GM19438 (cell line): ENCODE measurements around the gene CYSRT1.
"Not testable (repeated sequence)": the region's sequence is repeated elsewhere in the genome, so short reads cannot be mapped to it uniquely, and the experiment has no call there.

Experiments
- ATAC-seq: cut with Tn5 transposase; IDR thresholded peaks from one replicate; pipeline ENCODE4 v1.9.1; 2021; ENCODE audit warnings: low read depth; ENCODE audit not compliant: unreplicated experiment

Gene CYSRT1

DNA sequence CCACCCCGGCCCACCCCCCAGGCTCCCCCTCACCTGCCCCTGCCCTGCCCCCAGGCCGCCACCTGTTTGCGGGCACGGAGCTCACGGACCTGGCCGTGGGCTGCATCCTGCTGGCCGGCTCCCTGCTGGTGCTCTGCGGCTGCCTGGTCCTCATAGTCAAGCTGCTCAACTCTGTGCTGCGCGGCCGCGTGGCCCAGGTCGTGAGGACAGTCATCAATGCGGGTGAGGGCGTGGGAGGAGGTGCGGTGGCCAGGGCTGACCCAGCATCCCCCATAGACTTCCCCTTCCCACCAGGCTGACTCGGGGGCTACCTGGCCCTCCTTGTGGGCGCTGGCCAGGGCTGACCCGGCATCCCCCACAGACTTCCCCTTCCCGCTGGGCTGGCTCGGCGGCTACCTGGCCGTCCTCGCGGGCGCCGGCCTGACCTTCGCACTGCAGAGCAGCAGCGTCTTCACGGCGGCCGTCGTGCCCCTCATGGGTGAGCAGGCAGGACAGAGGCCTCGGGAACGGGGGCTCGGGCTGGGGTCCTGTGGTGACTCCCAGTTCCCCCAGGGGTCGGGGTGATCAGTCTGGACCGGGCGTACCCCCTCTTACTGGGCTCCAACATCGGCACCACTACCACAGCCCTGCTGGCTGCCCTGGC lies 9.2 kb downstream of the CYSRT1 start:
- no peak for ATAC-seq

DNA sequence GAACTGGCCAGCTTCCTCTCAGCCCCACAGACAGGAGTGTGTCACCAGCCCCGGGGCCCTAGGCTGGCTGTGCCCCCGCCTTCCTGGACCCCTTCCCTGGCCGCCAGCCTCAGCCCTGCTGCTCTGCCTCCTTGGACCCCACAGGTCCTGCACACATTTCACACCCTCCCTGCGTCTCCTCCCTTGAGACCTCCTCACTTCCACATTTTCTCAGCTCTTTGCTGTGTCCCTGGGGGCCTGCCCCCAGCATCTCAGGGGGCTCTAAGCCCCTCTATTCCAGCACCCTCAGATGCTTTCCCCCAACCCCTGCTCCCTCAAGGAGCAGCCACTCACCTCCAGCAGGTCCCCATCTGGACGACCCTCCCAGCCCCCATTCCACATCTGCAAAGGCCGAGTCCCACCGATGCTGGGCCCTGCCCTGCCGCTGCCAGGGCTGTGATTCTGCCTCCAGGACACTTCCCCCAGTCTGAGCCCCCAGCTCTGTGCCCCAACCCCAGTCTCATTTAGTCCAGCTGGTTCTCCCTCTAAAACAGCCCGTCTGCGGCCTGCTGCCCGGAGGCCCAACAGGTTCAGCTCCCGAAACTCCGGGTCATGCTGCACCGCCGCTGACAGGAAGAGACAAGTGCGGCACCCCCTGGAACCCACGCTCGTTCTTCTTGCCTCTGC lies 9.9 kb downstream of the CYSRT1 start:
- no peak for ATAC-seq

DNA sequence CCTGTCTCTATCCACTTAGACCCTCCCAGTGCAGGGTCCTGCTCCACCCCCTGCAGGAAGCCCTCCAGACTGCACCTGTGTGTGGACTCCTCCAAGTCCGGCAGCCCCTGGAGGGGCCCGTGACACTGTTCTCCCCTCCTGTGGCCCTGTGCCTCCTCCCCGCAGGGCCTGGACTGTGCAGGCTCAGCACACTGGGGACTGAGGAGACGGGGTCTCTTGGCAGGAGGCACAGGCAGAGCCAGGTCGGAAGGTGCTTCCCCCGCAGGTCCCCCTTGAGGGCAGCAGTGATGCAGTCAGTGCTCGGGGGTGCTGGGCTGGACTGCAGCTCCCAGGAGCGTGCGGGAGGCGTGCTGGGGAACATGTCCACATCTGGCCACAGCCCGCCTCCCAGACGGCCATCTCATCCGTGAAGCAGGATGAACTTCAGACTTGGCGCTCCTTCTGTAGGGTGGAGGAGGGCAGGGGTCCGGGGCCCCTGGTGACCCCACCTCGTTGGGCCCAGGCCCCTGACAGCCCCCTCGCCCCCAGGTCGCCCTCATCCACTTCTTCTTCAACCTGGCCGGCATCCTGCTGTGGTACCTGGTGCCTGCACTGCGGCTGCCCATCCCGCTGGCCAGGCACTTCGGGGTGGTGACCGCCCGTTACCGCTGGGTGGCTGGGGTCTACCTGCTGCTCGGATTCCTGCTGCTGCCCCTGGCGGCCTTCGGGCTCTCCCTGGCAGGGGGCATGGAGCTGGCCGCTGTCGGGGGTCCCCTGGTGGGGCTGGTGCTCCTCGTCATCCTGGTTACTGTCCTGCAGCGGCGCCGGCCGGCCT lies 10.7 kb downstream of the CYSRT1 start:
- ATAC-seq, result no peak

DNA sequence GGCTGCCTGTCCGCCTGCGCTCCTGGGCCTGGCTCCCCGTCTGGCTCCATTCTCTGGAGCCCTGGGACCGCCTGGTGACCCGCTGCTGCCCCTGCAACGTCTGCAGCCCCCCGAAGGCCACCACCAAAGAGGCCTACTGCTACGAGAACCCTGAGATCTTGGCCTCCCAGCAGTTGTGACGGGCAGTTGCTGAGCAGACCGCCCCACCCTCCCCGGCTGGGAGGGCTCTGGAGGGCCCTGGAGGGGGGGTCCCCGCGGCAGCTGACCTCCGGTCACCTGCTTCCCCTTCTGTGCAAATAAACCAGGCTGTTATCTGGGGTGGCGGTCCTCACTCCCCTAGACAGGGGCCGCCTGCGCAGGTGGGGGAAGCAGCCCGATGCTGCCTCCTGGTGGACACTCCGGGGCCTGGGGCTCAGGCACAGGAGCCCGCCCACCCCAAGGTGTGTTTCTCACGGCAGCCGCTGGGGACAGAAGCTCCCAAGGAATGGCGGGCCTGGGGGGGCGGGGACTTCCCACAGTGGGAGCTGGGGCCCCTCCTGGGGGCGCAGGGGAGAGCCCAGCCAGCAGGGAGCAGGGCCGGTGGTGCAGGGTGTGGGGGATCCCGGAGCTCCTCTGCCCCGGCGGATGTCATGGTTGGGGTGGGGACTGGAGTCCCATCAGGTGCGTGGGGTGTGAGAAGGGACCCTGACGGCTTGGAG lies 11.4 kb downstream of the CYSRT1 start:
- ATAC-seq, result no peak

DNA sequence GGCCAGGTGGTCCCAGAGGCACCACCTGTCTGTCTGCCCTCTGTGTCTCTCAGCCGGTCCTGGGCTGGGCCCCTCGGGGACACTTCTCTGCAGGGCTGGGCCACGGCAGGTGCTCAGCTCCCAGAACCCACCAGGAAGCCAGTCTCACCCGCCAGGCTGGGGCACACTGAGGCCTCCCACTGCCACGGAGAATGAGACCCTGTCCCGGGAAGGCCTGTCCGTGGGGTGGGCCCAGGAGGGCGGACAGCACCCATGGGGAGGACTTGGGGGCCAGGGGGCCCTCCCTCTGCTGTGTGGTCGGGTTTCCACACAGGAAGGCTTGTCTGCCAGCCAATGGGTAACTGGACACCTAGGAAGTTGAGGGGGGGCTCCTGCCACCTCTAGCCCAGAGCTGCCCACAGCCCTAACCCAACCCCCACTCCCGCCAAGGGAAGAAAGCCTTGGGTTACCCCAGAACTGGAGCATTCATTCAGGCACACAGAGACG lies 12.0 kb downstream of the CYSRT1 start:
- ATAC-seq, result no peak

DNA sequence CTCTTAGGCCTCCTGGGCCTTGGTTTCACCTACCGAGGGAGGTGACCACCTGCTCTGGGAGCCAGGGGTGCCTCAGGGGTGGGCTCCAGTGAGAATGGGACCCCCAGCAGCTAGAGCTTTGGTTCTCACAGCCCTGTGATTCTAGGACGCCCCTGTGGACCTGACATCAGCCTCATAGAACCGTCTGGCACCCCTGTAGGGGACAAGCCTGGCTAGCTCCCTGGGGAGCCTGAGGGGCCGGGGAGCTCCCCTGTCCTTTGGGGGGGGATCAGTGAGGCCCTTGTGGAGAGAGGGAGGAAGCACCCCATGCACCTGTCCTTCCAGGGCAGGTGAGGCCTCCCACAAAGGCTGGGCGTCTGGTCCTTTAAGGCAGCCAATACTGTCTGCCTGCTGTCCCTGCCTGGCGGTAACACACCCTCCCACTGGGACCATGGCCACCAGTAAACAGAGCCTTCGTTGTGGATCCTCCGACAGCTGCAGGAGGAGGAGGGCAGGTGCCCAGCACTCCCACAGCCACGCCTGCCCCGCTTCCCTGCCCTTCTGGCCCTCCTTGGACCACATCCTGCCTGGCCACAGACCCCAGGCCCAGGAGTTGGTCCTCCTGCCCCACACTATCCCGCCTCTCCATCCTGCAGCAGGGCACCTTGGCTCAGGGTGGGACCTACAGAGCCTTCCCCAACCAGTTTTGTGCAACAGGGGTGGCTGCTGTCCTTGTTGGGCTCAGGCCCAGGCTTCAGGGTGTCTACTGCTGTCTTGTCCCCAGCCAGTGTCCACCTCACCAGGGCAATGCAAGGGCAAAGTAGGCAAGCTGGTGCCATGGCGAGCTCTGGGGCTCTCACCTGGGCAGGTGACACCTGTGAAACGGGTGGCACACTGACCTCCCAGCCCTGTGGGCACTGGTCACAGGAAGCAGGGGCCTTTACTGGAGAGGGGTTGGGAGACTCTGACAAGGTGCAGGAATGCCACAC lies 13.1 kb downstream of the CYSRT1 start:
- no peak for ATAC-seq

DNA sequence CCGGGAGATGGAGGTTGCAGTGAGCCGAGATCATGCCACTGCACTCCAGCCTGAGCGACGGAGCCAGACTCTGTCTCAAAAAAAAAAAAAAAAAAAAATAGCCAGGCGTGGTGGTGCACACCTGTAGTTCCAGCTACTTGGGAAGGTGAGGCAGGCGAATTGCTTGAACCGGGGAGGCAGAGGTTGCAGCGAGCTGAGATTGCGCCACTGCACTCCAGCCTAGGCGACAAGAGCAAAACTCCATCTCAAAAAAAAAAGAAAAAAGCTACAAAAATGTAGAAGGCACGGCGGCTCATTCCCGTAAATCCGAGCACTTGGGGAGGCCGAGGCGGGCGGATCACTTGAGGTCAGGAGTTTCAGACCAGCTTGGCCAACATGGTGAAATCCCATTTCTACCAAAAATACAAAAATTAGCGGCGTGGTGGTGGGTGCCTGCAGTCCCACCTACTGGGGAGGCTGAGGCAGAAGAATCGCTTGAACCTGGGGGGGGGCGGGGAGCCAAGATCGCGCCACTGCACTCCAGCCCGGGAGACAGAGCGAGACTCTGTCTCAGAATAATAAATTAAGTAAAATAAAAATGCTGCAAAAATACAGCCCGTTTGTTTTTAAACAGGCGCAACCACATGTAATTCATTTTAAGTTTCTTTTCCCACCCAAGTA lies 14.7 kb downstream of the CYSRT1 start:
- not testable (repeated sequence) for ATAC-seq

DNA sequence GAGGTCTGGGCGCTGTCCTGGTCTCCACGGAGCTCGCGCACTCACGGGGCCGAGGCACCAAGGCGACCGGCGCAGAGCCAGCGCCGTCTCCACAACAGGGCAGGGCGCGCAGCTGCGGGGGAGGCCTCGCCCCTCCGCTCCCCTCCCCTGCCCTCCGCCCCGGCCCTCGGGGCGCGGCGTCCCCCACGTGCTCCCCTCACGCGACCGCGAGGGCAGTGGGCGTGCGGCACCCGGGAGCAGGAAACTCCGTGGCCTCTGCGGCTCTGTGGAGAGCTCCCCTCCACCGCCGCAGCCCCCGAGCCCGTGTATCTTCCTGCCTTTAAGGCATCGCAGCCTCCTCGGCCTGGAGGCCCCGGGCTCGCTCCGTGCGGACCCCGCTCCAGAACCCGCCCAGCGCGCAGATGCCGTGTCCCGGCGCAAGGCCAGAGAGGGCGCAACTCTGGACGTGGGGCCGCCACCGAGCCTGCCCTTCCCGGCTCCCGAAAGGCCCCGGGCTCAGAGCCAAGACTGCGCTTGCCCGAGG lies 15.4 kb downstream of the CYSRT1 start:
- ATAC-seq, result peak; percentile 28

DNA sequence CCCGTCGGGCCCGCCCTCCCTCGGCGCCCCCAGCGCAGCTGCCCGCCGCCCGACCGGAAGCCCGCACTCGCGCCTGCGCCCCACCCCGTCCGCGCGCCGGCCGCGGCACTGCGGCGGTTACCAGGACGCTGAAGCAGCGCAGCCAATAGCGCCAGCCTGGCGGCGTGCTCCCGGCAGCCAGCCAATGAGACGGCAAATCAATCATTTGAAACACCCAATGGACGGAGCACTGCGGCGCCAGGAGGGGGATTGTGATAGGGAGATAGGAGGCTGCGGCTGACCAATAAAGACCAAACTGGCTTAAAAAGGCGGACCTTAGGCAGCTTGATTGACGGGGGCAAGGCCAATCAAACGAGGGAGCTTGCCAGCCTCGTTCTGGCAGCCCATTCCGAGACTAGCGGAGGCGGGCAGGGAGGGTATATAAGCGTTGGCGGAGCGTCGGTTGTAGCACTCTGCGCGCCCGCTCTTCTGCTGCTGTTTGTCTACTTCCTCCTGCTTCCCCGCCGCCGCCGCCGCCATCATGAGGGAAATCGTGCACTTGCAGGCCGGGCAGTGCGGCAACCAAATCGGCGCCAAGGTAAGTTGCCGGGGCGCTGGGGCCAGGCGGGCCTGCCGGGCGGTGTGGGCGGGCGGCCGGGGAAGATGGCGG lies 16.0 kb downstream of the CYSRT1 start, which contains the start of gene TUBB4B:
TSS of gene TUBB4B (plus strand) at position 447 of the 649 bp plus-strand sequence. CDS start at position 521, 74 bp downstream.
- ATAC-seq, result peak; percentile 62

DNA sequence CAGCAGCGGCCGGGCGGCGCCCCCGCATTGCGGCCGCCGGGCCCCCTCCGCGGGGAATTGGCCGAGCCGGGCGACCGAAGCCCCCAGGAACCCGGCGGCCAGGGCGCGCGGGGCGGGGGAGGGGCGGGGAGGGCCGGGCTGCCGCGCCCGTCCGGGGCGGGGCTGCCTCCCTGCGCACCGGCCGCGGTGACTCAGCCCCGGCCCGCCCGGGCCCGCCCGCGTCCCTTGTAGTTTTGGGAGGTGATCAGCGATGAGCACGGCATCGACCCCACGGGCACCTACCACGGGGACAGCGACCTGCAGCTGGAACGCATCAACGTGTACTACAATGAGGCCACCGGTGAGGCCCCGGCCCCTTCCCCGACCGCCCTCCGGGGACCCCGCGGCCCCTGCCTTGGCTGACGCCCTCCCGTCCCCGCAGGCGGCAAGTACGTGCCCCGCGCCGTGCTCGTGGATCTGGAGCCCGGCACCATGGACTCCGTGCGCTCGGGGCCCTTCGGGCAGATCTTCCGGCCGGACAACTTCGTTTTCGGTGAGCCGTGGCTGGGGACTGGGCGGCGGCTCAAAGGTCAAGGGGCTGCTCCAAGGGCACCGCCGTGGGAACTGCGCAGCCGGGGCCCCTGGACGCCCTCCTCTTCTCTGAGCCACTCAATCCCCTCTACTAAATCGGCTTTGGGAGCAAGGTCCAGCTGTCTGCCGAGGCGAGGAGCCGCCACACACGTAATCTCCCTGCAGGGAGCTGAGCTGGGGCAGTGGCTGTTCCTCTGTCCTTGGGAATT lies 16.7 kb downstream of the CYSRT1 start:
- ATAC-seq, result peak; percentile 8

DNA sequence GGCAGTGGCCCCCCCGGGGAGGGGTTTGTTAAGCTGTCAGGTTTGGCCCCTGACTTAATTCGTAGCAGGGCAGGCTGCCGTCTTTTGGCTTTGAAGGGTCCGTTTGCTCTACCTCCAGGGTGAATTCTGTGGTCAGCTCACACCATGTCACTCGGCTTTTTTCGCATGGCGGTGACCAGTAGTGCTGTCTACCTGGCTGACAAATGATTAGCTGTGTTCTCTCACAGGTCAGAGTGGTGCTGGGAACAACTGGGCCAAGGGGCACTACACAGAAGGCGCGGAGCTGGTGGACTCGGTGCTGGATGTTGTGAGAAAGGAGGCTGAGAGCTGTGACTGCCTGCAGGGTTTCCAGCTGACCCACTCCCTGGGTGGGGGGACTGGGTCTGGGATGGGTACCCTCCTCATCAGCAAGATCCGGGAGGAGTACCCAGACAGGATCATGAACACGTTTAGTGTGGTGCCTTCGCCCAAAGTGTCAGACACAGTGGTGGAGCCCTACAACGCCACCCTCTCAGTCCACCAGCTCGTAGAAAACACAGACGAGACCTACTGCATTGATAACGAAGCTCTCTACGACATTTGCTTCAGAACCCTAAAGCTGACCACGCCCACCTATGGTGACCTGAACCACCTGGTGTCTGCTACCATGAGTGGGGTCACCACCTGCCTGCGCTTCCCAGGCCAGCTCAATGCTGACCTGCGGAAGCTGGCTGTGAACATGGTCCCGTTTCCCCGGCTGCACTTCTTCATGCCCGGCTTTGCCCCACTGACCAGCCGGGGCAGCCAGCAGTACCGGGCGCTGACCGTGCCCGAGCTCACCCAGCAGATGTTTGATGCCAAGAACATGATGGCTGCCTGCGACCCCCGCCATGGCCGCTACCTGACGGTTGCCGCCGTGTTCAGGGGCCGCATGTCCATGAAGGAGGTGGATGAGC lies 17.6 kb downstream of the CYSRT1 start:
- ATAC-seq, result no peak

DNA sequence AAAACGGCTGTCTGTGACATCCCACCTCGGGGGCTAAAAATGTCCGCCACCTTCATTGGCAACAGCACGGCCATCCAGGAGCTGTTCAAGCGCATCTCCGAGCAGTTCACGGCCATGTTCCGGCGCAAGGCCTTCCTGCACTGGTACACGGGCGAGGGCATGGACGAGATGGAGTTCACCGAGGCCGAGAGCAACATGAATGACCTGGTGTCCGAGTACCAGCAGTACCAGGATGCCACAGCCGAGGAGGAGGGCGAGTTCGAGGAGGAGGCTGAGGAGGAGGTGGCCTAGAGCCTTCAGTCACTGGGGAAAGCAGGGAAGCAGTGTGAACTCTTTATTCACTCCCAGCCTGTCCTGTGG lies 18.3 kb downstream of the CYSRT1 start:
- ATAC-seq, result not testable (repeated sequence)

DNA sequence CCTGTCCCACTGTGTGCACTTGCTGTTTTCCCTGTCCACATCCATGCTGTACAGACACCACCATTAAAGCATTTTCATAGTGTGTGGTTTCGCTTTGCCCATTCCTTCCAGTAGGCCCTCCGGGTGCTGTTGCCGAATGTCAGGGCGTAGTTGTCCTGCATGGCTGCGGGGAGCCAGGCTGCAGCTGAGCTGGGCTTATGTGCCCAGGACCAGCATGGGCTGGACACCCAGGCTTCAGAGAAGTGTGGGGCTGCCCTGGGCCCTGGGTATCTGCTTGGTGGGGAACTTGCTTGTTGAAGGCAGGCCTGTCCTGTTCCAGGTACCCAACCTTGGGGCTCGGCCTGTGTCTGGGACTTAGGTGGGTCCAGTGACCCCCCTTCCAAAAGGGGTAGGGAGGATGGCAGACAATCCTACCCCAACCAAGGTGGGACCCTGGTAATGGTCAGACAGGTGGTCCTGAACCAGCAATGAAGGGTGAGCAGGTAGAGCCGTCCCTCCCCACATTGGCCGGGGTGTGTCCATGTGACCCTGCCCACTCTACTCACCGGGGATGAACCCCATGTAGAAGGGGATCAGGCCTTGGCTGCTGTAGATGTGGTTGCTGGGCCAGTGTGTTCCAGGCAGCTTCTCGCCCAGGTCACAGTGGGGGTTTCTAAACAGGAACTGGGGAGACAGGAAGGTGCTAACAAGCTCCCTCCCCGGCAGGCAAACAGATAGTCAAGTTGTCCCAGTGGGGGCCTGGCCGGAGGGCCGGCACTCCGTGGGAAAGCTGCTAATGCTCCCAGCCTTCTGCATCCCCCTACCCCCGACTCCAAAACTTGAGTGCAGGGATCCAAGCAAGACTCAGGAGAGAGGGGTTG lies 18.9 kb downstream of the CYSRT1 start:
- no peak for ATAC-seq

DNA sequence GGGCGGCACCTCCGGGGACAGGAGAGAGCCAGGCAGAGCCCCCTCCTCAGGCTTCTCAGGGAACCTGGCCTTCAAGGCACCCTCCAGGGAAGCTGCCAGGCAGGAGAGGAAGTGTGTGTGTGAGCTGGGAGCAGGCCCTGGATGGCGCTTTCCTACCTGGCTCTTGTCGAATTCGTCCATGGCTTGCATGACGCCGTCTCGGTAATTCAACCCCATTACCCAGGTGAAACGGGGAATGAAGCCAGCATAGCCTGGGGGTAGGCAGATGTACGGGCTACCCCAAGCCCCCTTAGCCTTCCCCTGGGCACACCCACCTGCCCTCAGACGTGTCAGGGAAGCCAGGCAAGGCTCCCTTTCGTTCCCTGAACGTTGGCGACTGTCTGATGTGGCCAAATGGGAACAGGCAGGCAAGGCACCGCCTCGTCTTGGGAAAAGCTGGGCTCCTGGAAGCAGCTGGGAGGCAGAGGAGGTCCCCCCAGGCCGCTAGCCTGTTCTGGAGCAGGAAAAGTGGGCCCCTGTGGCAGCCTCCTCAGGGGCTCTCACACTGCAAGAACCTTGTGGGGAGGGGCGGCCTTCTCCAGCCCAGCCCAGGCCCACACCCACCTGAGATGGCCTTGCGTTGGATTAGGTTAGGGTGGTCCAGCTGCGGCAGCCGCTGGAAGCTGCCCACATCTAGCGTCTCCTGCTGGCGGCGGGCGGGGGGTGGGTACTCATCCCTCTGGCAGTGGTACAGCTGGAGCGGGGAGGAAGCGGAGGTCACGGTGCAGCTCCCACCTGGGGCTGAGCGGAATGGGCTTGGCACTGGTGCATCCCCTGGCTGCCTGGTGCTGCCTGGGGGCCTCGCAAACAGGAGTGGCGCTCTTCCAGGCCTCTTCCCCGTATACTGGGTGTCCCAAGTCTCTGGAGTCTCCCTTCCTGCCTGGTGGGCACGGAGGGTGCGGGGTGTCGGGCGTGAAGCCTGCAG lies 19.8 kb downstream of the CYSRT1 start:
- ATAC-seq, result no peak
